Choroid plexus epithelial cell (primary cell): ENCODE measurements around the gene CNDP1.

Source experiments
- DNase-seq: peaks from one replicate; pipeline ENCODE4 v3.0.0-alpha.2; 2010; ENCODE audit warnings: low read depth
- H3K4me3 ChIP-seq: 2 replicates; pipeline ENCODE4 v1.5.1; 2011; ENCODE audit warnings: low read depth, mild to moderate bottlenecking, control low read depth, low read length, moderate library complexity
- TF ChIP-seq, protein P1 (sequence below): conservative IDR thresholded peaks from 2 replicates; pipeline ENCODE4 v1.5.1; 2011; ENCODE audit warnings: low read depth, mild to moderate bottlenecking, control low read depth, inconsistent platforms, low read length, moderate library complexity

The CNDP1 gene

DNA sequence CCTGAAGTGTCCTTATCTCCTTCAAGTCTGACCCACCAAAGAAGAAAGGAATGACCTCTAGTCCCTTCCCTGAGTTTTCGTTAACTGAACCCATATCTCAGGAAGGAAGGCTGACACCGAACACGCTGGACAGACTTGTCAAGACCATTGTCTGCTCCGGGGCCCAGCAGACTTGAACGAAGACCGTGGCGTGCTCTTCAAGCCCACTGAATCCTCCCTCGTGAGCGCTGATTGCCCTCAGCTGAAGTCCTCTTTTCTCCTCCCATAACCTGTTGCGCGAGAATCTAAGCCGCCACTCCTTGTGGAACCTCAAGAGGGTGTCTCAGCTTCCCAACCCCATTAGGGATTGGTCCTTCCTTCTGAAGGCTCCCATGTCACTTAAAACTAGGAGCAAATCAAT, 634 bp upstream of the CNDP1 start:
- TF ChIP-seq, protein P1, sequence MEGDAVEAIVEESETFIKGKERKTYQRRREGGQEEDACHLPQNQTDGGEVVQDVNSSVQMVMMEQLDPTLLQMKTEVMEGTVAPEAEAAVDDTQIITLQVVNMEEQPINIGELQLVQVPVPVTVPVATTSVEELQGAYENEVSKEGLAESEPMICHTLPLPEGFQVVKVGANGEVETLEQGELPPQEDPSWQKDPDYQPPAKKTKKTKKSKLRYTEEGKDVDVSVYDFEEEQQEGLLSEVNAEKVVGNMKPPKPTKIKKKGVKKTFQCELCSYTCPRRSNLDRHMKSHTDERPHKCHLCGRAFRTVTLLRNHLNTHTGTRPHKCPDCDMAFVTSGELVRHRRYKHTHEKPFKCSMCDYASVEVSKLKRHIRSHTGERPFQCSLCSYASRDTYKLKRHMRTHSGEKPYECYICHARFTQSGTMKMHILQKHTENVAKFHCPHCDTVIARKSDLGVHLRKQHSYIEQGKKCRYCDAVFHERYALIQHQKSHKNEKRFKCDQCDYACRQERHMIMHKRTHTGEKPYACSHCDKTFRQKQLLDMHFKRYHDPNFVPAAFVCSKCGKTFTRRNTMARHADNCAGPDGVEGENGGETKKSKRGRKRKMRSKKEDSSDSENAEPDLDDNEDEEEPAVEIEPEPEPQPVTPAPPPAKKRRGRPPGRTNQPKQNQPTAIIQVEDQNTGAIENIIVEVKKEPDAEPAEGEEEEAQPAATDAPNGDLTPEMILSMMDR = no peak
- no peak for DNase-seq
- no peak overlapping the region for H3K4me3 ChIP-seq

DNA sequence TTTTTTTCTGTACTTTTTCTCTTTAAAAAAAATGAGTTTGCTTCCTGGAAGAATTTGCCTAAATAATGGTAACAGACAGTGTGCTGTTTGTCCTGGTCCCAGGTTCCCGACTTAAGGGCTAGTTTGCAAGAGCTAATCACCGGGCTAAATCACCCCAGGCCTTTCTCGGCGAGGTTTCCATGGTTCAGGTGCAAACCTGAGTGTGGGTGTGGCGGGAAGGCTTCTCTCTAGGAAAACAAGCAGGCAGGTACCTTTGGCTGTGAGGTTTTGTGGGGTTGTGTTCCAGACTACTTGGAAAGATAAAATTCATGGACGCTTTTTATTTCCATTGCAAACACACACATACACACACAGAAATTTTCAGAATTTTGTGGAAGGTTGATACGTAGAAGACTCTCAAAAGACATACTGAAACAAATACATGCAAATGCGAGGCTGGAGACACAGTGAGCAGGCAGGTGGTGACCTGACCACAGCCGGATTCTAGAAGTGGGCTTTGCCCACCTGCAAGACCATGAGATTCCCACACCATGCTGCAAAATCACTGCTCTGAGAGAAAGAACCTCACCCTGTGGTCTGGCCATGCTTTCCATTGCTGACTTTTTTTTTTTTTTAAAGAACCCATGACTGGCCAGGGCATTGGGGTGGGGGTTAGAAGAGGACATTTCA, 815 bp downstream of the CNDP1 start:
- DNase-seq = no peak
- TF ChIP-seq, protein P1 = no peak
- H3K4me3 ChIP-seq = no peak overlapping the region

DNA sequence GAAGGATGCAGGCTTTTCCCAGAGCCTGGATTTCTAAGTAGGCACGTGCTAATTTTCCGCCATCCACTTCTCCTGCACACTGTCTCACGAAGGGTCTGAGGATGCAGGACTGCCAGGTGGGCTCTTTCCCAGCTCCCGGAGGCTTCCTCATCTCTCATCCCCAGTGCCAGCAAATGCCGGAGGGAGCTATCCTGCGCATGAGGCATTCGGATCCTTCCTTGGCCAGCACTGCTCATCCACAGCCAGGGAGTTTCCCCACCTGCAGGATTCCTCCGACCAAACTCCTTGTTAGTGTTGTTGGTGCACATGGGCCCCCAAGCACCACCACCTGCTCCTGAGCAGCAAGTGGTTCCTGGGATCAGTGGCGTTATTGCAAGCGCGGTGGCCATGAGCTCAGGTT, 5.0 kb downstream of the CNDP1 start:
- DNase-seq = no peak
- TF ChIP-seq, protein P1 = no peak
- no peak overlapping the region for H3K4me3 ChIP-seq

DNA sequence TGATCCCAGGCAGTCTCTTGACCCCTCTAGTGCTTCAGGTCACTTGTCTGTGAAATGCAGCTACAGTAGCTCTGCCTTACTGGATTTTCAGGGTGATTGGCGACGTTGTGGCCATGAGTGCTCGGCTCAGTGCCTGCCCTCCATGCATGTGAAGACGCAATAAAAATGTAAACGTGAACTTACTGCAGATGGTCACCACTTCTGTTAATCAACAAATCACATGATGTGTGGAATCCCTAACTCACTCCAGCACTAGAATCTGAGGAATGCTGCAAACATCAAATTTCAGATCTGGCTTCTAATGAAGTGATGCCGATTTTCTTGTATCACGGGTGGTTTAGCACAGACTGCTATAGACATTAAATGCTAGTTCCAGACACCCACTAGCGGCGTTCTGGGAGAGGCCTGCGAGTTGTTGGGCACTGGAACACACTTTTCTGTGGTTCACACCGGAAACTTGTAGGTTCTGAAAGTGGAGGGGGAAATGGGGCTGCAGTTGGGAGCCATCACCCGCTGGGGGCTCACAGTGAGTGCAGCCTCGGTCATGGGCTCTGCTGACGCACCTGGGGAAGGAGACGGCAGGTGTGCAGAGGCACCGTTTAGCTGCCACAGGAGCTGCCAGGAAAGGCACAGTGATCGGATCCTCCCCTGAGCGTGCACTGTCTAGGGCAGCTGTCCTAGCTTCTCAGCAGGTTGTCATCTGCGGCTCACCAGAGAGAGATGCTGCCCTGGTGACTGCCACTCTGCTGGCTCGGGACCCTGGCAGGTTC, 6.5 kb downstream of the CNDP1 start:
- no peak overlapping the region for H3K4me3 ChIP-seq
- DNase-seq = peak; percentile 26
- TF ChIP-seq, protein P1 = no peak

DNA sequence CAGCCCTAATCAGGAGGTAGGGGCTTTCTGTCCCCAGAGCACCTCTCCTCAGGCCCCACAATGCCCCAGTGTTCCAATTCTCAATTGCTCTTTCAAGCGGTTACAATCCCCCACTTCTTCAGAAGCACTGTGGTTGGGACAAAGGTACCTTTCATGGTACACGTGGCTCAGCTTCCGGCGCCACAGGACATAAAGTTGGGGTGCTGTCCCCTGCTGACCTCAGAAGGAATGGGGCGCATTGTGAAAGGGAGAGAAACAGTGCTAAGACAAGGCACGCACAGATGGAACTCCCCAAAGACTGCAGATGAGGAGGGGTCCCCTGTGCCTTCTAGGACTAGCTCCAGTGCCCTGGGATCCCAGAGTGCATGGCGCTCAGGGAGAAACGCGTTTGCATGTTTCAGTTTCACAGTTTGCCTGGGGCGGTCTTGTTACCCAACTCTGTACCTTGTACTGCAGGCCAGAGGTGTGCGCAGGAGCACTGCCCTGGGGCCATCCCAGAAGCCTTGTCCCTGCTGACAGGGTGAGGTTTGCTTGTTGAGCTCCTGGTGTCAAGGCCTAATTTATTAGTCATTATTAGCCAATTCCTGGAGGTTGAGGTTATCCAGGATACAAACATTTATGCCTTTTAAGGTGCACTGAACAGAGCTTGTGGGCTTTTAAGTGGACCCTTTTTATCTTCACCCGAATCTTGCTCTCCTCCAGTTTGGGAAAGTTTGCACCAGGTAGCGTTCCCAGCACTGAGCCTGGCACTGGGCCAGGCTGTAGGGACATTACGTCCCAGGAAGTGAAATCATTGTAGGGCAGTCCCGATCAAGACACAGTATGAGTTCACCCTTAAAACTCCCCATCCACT, 7.6 kb downstream of the CNDP1 start:
- DNase-seq = no peak
- TF ChIP-seq, protein P1 = no peak
- H3K4me3 ChIP-seq = no peak overlapping the region

DNA sequence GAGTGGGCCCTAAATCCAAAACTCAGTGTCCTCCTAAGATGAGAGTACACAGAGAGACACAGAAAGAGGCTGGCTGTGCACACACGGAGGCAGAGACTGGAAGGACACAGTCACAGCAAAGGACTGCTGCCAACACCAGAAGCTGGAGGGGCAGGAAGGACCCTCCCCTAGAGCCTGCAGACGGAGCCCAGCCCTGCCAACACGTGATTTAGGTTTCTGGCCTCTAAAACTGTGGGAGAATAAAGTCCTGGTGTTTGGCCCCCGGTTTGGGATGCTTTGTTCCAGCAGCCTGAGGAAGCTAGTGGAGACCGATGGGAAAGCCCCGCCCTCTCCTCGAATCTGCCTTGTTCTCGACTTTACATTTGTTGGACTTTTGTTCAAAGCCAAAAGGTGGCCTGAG, 10.6 kb downstream of the CNDP1 start:
- DNase-seq = no peak
- H3K4me3 ChIP-seq = no peak overlapping the region
- TF ChIP-seq, protein P1 = no peak
